GM19397 (cell line): ENCODE results near the gene RANGAP1.
"Not testable (repeated sequence)": the region's sequence is repeated elsewhere in the genome, so short reads cannot be mapped to it uniquely, and the experiment has no call there.

Experiments used
- ATAC-seq: cut with Tn5 transposase; IDR thresholded peaks from one replicate; pipeline ENCODE4 v1.9.1; 2021; ENCODE audit warnings: mild to moderate bottlenecking, moderate library complexity; ENCODE audit not compliant: unreplicated experiment

The RANGAP1 gene

DNA sequence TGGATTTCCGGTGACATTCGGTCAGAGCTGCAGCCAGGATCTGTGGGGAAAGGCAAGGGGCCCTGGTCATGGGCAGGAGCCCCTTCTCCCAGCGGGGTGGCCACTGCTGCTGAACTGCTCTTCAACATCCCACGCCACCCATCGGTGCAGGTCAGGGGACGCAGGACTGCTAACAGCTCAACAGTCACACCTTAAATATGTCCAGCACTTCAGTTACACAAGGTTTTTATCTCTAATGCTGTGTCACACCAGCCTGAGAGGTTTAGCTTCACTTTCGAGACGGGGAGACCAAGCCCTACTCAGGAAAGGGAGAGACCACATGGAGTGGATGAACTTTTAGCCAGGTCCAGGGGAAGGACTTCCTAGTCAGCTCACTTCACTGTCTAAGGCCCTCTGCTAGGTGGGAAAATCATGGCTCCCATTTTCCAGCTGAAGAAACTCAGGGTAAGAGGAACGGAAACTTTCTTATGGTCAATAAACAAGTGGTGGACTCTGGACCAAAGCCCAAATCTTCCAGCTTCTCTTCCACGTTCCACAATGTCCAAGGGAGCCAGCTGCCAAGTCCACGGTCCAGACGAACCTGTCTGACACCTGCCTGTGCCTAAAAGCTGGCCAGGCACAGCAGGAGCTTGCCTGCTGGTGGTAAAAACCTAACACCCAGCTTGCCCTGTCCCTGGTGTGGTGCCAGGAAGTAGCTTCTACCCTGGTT lies 24.3 kb downstream of the RANGAP1 start:
- no peak for ATAC-seq

DNA sequence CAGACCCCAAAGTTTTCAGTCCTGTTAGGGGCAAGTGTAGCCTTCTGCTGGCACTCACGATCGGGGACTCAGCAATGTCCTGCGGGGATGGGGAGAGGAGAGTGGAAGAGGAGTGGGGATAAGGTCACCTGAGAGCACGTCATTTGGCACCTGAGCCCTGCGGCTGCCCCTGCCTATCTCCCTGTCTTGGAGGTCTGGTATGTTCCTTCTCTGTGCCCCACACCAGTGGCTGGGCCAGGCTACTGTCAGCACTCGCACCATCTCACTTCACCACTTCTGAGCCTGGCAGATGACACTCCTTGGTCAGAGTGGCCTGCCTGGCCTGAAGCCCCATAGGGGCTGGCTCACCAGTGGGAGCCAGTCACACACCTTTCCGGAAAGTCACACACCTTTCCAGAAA lies 25.1 kb downstream of the RANGAP1 start:
- no peak for ATAC-seq

DNA sequence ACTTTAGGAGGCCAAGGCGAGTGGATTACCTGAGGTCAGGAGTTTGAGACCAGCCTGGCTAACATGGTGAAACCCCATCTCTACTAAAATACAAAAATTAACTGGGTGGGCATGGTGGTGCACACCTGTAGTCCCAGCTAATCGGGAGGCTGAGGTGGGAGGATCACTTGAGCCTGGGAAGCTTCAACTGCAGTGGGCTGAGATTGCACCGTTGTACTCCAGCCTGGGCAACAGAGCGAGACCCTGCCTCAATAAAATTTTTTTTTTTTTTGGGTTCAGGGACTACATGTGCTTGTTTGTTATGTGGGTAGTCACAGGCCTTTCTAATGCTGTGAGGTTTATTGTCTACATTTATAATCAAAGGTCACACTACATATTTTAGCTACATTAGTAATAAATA lies 26.2 kb downstream of the RANGAP1 start:
- not testable (repeated sequence) for ATAC-seq

DNA sequence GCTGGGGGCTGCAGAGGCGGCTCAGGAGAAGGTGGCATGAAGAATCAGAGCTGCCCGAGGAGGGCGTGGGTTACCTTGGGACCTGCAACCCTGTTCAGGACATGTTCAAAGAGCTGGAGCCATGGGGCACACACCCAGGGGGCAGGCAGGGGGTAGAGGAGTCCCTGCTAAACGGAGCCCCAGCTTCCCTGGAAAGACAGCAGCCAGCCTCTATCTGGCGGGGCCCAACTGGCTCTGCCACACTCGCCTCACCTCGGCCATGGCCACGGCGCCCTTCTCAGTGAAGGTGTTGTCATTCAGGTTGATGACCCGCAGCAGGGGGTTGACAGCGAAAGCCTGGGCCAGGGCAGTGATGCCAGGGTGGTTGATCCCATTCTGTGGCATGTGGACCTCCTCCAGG lies 28.3 kb downstream of the RANGAP1 start:
- ATAC-seq: no peak

DNA sequence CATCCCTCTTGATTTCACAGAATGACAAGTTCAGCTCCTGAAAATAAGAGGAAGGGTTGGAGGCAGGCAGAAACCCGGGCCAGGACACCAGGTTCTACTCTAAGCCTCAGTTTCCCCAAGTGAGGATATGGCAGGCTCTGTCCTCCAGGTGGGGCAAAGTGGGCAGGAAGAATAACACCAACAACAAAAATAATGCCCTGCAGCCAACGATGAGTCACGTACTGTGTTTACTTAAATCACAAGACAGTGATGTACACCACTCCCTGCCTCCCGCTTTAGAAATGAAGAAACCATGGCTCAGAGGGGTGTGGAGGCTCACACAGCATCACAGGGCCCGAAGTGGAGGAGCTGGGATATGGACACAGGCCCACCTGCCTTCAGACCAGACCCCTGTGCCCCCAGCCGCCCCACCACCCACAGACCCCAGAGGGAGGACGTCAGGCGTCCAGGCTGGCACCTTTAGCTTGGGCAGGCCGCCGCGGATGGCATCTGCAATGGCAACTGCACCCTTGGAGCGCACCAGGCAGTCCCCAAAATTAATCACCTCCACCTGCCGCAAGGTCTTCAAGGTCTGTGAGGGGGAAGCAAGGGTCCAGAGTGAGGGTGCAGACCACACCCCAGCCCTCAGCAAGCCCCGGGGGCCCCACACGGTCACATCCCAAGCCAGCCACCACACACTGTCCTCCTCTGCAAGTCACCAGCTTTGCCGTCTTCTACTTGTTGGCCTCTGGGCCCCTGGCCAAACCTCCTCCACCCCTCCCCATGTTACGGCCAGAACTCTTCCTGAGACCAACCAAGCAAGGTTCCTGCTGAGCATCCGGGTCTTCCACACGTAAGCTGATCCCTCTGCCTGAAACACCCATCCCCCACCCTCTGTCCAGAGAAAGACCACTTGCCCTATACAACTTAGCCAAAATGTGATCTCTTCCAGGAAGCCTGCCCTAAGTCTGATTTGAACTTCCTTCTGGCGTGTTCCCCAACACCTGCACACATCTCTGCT lies 29.4 kb downstream of the RANGAP1 start:
- ATAC-seq: no peak

DNA sequence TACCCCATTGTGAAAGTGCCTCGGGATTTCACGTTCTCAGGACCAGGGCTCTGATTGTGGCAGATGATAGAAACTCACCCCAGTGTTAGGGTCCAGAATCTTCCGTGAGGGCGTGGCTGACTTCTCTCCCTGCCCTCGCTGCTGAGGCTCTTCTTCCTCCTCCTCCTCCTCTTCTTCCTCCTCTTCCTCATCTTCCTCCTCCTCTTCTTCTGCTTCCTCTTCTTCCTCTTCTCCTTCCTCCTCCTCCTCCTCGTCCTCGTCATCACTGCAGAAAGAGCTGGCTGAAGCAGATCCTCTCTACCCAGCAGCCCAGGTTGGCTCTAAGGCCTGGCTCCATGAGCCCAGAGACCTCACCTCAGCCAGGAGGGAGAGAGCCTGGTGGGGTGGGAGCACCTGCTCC lies 31.8 kb downstream of the RANGAP1 start:
- no peak for ATAC-seq

DNA sequence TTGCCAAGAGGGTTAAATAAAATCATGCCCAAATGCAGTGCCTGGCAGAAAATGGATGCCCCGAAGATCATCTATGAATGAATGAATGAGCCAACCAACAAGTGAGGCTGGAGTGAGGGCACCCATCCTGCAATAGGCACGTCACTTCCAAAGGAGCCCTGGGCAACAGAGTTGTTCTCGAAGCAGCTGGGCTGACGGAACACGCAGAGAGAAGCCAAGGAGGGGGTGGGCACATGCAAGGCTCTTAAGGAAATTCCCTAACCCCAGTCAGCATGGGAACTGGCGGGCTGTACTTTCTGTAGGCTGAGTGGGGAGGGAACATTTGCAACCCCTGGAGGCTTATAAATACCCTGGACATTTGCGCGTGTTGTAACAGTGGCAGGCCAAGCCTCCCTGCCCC lies 33.6 kb downstream of the RANGAP1 start:
- no peak for ATAC-seq

DNA sequence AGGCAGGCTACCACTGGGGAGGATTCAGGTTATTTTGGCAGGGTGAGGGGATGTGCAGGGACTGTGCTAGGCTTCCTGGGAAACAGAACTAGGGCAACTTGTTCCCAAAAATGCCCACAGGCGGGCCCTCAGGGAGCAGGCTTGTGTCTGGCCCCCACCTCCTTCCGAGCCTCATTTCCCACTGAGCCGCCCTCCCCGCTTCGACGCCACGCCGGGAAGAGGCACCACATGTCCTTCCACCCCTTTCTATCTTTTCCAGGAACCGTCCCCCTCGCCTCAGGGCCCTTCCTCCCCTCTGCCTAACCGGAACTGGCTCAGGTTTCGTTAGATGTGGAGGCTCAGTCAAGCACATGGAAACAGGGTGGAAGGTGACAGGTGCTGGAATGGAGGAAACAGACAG lies 35.9 kb downstream of the RANGAP1 start:
- no peak for ATAC-seq

DNA sequence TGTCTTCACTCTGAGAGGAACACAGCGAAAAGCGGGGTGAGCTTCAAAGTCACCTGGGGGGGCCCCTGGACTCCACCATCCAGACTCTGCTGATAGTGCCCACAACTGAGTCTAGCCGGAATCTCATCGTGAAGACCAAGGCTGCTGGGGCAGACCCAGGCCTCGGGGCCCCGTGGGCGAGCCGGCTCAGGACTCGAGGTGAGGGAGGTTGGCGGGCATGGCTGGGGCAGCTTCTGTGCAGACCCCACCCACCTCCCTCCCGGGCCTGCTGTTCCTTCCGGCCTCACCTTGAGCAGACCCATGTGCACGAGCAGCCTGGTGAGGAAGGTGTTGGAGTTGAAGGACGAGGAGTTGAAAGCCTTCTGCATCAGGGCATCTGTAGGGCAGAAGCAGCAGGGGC lies 36.5 kb downstream of the RANGAP1 start:
- no peak for ATAC-seq

DNA sequence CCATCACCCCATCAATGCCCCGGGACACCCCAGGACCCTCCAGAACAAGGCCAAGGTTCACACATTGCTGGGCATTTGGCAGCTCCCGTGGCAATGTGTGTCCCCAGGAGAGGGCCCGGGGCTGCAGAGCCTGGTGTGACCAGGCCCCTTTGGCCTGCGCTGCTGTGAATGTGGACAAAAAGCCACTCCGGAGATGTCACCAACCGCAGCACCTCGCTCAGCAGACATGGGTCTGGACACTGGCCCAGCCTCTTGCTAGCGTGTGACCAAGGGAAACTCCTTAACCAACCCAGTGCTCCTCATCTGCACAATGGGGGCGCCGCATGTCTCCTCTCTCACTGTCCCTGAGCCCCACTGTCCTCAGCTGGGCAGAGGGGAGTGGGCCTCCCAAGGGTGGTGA lies 37.2 kb downstream of the RANGAP1 start:
- ATAC-seq: no peak

DNA sequence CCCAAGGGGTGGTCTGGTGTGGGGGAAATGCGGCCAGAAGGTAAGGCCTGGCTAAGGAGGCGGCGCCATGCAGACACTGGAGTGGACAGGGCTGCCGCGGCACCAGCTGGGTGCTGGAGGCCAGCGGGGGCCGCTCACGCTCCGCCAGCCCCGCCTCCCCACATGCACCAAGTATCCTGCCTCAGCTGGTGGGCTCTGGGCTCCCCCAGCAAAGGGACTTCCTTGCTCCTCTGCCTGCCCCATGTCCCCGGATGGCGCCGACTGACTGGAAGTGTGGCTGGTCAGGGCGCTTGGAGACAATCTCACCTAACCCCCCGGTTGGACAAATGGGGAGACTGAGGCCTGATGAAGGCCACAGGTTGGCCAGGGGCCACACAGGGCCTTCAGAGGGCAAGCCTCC lies 37.7 kb downstream of the RANGAP1 start:
- ATAC-seq: no peak

DNA sequence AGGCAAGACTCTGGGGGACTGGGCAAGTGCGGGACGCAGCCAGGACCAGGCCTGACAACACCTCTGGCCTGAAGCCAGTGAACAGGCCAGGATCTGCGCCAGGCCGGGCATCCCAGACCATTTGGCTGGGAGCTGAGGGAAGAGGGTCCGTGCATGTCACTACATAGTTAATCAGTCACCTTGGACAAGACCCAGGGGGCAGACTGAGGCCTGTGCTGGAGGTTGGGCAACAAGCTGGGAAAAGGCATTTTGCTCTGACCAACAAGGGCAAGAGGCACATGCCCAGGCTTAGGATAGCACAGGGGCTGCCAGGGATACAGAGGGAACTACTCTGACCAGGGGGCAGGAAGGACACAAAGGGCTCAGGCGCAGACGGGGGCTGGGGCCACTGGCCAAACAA lies 38.3 kb downstream of the RANGAP1 start:
- no peak for ATAC-seq

DNA sequence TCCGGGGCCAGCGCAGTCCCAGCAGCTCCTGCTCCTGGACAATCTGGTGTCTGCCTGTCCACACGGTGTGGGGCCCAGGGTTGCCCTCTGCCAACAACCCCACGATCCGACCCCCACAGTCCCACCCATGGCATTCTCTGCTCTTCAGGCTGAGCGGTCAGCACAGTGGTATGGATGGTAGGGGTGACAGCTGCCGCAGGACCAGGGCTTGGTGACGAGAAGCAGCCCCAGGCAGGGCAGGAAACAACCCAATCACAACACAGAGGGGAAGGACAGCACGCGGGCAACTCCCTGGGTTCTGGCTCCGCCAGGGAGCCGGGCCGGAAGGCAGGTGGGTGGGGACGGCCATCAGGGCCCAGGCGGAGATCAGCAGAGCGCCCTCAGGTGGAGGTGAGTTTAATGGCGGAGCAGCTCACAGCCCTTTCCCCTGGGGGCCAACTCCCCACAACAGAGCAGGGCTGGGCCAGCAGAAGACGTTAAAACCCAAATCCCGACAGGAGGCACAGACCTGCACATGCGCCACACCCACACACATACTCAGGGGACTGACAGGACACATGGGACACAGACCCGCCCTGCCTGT lies 40.0 kb downstream of the RANGAP1 start:
- no peak for ATAC-seq

DNA sequence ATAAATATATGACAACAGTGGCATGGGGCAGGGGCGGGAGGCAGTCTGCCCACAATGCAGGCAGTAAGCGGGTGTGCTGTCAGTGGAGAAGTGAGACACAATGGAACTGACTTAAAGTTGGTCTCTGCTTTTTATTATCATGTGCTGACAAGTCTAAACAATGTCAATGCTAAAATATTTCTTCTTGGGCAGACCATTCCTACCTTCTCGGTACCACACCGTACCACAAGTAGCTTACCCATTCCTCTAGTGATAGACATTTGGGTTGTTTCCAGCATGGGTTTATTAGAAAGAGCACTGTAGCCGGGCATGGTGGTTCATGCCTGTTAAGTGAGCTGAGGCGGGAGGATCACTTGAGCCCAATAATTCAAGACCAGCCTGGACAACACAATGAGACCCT lies 42.6 kb downstream of the RANGAP1 start:
- ATAC-seq: no peak

DNA sequence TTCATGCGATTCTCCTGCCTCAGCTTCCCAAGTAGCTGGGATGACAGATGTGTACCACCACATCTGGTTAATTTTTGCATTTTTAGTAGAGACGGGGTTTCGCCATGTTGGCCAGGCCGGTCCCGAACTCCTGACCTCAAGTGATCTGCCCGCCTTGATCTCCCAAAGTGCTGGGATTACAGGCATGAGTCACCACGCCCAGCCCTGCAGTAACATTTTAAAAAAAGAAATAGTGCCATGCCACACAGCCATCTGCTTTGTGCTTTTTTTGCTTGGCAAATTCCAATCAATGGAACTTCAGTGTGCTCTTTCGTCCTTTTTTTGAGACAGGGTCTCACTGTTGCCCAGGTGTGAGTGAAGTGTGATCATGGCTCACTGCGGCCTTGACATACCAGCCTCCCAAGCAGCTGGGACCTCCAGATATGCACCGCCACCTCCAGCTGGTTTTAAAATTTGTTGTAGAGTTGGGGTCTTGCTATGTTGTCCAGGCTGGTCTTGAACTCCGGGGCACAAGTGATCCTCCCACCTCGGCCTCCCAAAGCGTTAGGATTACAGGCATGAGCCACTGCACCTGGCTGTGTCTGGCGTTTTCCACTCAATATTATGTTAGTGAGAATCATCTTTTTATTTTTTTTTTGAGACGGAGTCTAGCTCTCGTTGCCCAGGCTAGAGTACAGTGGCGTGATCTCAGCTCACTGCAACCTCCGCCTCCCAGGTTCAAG lies 43.4 kb downstream of the RANGAP1 start:
- ATAC-seq: no peak

DNA sequence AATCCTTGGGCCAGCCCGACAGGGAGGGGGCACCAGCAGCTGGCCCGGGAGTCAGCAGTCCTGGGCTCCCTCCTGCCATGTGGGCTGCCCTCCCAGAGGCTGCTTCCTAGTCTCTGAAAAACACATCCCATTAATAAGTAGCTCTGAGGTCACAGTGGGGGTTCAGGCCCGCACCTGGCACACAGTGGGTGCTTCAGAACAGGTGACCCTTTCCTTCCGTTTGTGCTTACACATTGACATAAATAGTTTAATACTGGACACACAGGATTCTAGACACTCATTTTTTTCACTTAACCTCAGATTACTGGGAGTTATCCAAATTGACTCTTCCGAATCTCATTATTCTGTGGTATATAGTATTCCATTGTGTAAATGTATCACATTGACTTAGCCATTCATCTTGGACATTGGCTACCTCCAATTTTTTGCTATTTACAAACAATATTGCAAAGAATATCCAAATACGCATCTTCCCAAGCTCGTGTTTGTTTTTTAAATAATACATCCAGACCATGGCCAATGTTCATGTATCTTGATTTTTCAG lies 44.8 kb downstream of the RANGAP1 start:
- ATAC-seq: no peak

DNA sequence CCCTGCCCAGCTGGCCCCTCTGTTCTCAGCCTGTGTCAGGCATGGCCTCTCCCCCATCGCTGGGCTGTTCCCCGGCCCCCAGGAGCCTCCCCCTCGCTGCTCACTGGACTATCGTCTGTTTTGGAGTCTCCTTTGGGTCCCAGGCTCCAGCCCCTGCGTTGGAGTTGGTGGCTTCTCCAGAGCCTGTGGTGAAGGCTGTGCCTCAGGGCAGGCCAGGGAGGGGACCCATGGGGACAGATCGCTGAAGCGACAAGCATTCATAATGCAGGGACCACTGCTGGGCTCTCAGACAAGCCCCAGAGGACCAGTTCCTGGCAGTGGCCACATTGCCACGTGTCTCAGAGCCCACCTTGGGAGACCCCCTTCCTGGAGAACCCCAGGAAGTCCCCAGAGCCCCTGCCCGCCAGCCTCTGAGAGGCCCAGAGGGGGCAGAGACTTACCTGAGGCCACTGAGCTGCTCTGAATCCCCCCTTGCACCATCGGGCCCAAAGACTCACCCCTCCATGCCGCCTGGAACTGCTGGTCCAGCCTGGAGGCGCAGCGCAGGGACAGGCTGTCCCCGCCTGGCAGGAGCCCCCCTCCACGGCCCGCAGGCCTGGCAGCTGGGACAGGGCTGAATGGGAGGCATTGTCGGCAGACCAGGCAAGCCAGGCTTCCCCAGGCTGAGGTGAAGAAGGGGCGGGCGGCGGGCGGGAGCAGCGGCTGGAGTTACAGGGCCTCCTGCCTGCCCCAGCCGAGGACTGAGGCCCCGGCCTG lies 45.4 kb downstream of the RANGAP1 start, which contains the start of gene CHADL:
Gene CHADL (minus strand): TSS at position 555 of the 756 bp plus-strand sequence. CDS start 50 bp downstream, at position 505.
- ATAC-seq: no peak

DNA sequence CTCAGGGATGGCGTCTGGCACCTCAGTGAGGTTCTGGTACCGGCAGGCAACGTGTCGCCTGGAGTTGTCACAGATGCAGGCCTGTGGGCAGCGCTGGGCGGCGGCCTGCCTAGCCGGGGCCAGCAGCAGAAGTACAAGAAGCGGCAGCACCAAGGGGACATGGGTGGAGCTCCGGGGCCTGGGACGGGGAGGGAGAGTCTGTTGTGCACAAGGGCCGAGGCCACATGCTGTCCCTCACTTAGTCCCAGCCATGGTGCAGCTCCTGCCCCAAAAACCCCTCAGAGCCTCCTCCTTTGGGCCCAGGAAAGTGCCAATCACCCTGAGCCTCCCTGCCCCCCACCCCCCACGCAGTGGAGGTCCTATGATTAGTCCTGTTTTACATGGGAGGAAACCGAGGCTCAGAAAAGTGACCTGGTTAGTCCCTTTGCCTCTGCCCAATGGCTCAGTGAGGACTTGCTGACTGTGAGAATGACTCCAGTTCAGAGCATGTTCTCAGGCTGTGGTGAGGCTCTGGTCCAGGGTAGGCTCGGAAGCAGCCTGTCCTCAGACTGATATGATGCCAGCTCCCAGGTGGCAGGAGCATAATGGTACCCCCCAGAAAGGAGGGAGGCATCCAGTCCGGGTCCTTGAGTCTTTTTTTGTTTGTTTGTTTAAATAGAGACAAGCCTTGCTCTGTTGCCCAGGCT lies 46.4 kb downstream of the RANGAP1 start:
- ATAC-seq: no peak
